B cell (primary cell): ENCODE results near the gene SPATA32. TPM values are rescaled to one million over a fixed set of nuclear protein-coding genes. Genes with fewer than 3 reads are reported as not detected.

Source experiments
- ATAC-seq: fragments of 200-7000 bp; cut with Tn5 transposase; one replicate; pipeline ENCODE4 v1.10.0; 2021; ENCODE audit warnings: low read depth, mild to moderate bottlenecking, moderate number of reproducible peaks, moderate library complexity
- CTCF ChIA-PET: fragments of 350-600 bp; sonication (Branson Sonifier 250); formaldehyde crosslinking; loops from one replicate; lab custom pipeline; 2021; ENCODE audit warnings: antibody characterized with exemption, inconsistent platforms; lab: Charles Lee
- POLR2A ChIA-PET: fragments of 350-600 bp; sonication (Branson Sonifier 250); formaldehyde crosslinking; loops from one replicate; lab custom pipeline; 2021; ENCODE audit warnings: antibody characterized with exemption; lab: Charles Lee
- DNase-seq: peaks from one replicate; pipeline ENCODE4 v3.0.0; 2013
- H2AFZ ChIP-seq: 2 replicates; pipeline ENCODE4 v1.6.1; 2012; ENCODE audit warnings: mild to moderate bottlenecking, low read depth, low read length; ENCODE audit not compliant: insufficient read depth, poor library complexity, severe bottlenecking
- H3K27ac ChIP-seq, 2 donors: 1 replicate in 1 of 2; 2 replicates in 1 of 2; pipeline ENCODE4 v1.5.1; 2012 to 2013; ENCODE audit warnings: low read length in 2 of 2, mild to moderate bottlenecking in 2 of 2, moderate library complexity in 1 of 2
- H3K27me3 ChIP-seq, 4 experiments: fragments of 200-600 bp in 1 of 4; sonication (generic) in 1 of 4; replicated peaks in 1 of 4; 1 replicate in 2 of 4; 2 replicates in 2 of 4; pipeline versions ENCODE4 v1.6.1 to v1.7.0; 2013 to 2016; ENCODE audit warnings: low read length in 3 of 4, mild to moderate bottlenecking in 2 of 4, mixed read lengths in 1 of 4, moderate library complexity in 1 of 4; ENCODE audit not compliant: insufficient read depth in 4 of 4, control insufficient read depth in 3 of 4; ENCODE audit errors: control extremely low read depth in 1 of 4
- H3K36me3 ChIP-seq, 2 experiments: replicated peaks in 1 of 2; 1 replicate in 1 of 2; 2 replicates in 1 of 2; pipeline versions ENCODE4 v1.6.1 to v1.7.1; 2013; ENCODE audit warnings: low read length in 1 of 2; ENCODE audit not compliant: insufficient read depth in 2 of 2, control insufficient read depth in 1 of 2; ENCODE audit errors: control extremely low read depth in 1 of 2, extremely low read depth in 1 of 2
- H3K4me1 ChIP-seq, 2 donors: fragments of 200-600 bp in 1 of 2; sonication (generic) in 1 of 2; 1 replicate in 1 of 2; 2 replicates in 1 of 2; pipeline versions ENCODE4 v1.5.1 to v1.6.1; 2013 to 2017; ENCODE audit warnings: low read length in 2 of 2; ENCODE audit not compliant: control insufficient read depth in 2 of 2, insufficient read depth in 2 of 2
- H3K4me2 ChIP-seq: replicated peaks from 2 replicates; pipeline ENCODE3; 2012; ENCODE audit warnings: mild to moderate bottlenecking, low read depth, low read length; ENCODE audit not compliant: poor library complexity, severe bottlenecking
- H3K4me3 ChIP-seq, 5 experiments: fragments of 200-600 bp in 1 of 5; sonication (generic) in 1 of 5; 1 replicate in 3 of 5; 2 replicates in 2 of 5; pipeline versions ENCODE4 v1.5.1 to v1.7.0; 2011 to 2016; ENCODE audit warnings: low read length in 4 of 5, mild to moderate bottlenecking in 4 of 5, low read depth in 2 of 5, control low read depth in 1 of 5, moderate library complexity in 1 of 5; ENCODE audit not compliant: insufficient read depth in 1 of 5; ENCODE audit errors: control extremely low read depth in 1 of 5, extremely low read depth in 1 of 5
- H3K79me2 ChIP-seq: fragments of 200-600 bp; sonication (generic); one replicate; pipeline ENCODE4 v1.6.0; 2016; ENCODE audit warnings: low read length; ENCODE audit not compliant: control insufficient read depth, insufficient read depth
- H3K9ac ChIP-seq: fragments of 200-600 bp; sonication (generic); 2 replicates; pipeline ENCODE4 v1.6.1; 2017; ENCODE audit warnings: mild to moderate bottlenecking, low read length, moderate library complexity
- H3K9me3 ChIP-seq, 3 donors: one replicate each; pipeline versions ENCODE4 v1.6.1 to v1.7.1; 2013; ENCODE audit warnings: low read length in 2 of 3; ENCODE audit not compliant: control insufficient read depth in 2 of 3, insufficient read depth in 1 of 3; ENCODE audit errors: control extremely low read depth in 1 of 3
- H4K20me1 ChIP-seq: 2 replicates; pipeline ENCODE4 v1.6.0; 2012; ENCODE audit warnings: mild to moderate bottlenecking, low read length; ENCODE audit not compliant: insufficient read depth, control insufficient read depth, poor library complexity, severe bottlenecking
- H3K27ac Mint-ChIP-seq: one replicate; pipeline ENCODE4 v1.8.0; 2021; ENCODE audit warnings: mixed read lengths
- H3K27me3 Mint-ChIP-seq: one replicate; pipeline ENCODE4 v1.8.0; 2021; ENCODE audit warnings: mixed read lengths
- H3K4me1 Mint-ChIP-seq: one replicate; pipeline ENCODE4 v1.8.0; 2021; ENCODE audit warnings: mixed read lengths
- H3K4me3 Mint-ChIP-seq: one replicate; pipeline ENCODE4 v1.8.0; 2021; ENCODE audit warnings: mixed read lengths
- H3K9me3 Mint-ChIP-seq: one replicate; pipeline ENCODE4 v1.8.0; 2022; ENCODE audit warnings: mixed read lengths; ENCODE audit not compliant: insufficient read depth
- EZH2 ChIP-seq: IDR thresholded peaks from 2 replicates; pipeline ENCODE4 v1.6.1; 2012; ENCODE audit warnings: borderline replicate concordance, low read depth, mild to moderate bottlenecking, moderate library complexity, low read length; ENCODE audit not compliant: insufficient read depth, poor library complexity, severe bottlenecking
- WGBS: methylation state at CpG from one replicate; pipeline ENCODE4 v1.1.5; 2013; ENCODE audit warnings: missing lambda C conversion rate; ENCODE audit not compliant: insufficient coverage; 5-methylcytosine and 5-hydroxymethylcytosine counted together
- intact Hi-C: fragments of 100-400 bp; cut with micrococcal nuclease; formaldehyde crosslinking; loops from one replicate; pipeline ENCODE4 v1.10.0; 2022
- polyA plus RNA-seq: library from polyadenylated mRNA; depleted of rRNA; stranded (reverse); fragments of >200 nt; gene quantifications from 2 replicates; pipeline ENCODE4 v1.2.3, GENCODE V29; 2012
- total RNA-seq, 2 donors: library from RNA; stranded (reverse); fragments of 120-200 nt in 1 of 2; gene quantifications; 1 replicate in 1 of 2; 2 replicates in 1 of 2; pipeline versions ENCODE4 v1.2.3 to v1.2.4, GENCODE V29; 2013 to 2022
- TF ChIP-seq, protein P1 (sequence below): fragments of 200-600 bp; IDR thresholded peaks from one replicate; pipeline ENCODE4 v1.8.0; 2022; ENCODE audit warnings: antibody characterized with exemption, mild to moderate bottlenecking

SPATA32 gene
- total and polyA plus RNA-seq, 2 donors (not counting 1 experiment from before 2014, with no cell fraction given) = 0.12 to 0.52 TPM

DNA sequence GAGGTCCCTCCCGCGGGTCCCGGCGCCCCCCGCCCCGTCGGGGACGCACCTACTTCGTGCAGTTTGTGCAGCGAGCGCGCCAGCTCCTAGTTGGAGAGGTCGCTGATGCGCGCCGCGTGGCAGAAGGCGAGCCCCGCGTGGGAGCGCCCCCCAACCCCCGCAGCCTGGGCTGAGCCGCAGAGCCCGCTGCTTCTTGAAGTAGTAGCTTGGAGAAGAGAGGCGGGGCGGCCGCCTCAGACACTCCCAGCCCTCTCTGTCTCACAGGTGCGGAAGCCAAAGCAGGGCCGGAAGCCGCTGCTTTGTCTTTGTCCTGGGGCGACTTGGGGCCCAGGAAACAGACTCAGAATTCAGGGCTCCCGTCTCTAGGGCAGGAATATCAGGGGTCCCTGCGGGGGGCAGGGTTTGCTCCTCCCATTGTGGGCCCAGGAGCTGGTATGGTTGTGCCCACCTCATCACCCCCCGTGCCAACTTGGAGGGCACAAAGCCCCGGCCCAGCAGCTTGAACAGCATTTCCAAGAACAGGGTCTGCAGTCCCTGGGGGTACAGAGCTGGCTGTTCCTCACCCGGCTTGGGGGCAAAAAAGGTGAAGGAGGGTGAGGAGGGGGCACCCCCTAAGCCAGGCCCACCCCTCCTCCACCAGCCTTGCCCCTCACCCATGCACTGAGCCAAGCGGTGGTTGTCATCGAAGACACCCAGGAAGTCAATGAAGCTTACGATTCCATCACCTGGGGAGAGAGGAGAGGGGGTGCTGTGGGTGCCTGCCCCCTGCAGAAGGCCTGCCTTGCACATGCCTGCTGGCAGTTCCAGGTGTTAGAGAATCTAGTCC is 13.5 kb downstream of the SPATA32 start:
- intact Hi-C loops = loop anchor here (2.0 kb wide), 1 partner anchor 14 kb away; no protein-coding TSS in a partner anchor
- peak overlapping the region; percentile 96 for H3K27ac Mint-ChIP-seq
- H4K20me1 ChIP-seq = peaks cover 40% of the 10 kb centered on the region

More for the DNA sequence above, 13.5 kb downstream of the SPATA32 start:
- peak overlapping the region; percentile 86 for H3K4me2 ChIP-seq
- peaks cover 20 to 22% of the 10 kb centered on the region in 2 donors for H3K4me1 ChIP-seq
- Mint-ChIP-seq H3K4me1 (peaks cover 33% of the 10 kb centered on the region), H3K4me3 (peak overlapping the region; percentile 92), H3K27me3 (no peaks in the 10 kb centered on the region), H3K9me3 (no peaks in the 10 kb centered on the region)
- H3K79me2 ChIP-seq = peaks cover 17% of the 10 kb centered on the region
- H3K27me3 ChIP-seq = no peaks in the 10 kb centered on the region
- CTCF ChIA-PET = interaction anchor here (0.7 to 24.6 kb wide), 13 partner anchors 13 to 137 kb away, joined by 3 to 737 read pairs (median 5); partner anchors contain the start of genes ACBD4, FMNL1 and HEXIM1
- peaks cover 0 to 58% of the 10 kb centered on the region in 2 experiments for H3K36me3 ChIP-seq
- H3K9me3 ChIP-seq = no peaks in the 10 kb centered on the region
- WGBS = under 1% methylated on average over 34 of the region's 39 CpGs
- peak; percentile 90 for DNase-seq
- H3K9ac ChIP-seq = peak overlapping the region; percentile 89
- TF ChIP-seq EZH2 = no peak
- TF ChIP-seq, protein P1, sequence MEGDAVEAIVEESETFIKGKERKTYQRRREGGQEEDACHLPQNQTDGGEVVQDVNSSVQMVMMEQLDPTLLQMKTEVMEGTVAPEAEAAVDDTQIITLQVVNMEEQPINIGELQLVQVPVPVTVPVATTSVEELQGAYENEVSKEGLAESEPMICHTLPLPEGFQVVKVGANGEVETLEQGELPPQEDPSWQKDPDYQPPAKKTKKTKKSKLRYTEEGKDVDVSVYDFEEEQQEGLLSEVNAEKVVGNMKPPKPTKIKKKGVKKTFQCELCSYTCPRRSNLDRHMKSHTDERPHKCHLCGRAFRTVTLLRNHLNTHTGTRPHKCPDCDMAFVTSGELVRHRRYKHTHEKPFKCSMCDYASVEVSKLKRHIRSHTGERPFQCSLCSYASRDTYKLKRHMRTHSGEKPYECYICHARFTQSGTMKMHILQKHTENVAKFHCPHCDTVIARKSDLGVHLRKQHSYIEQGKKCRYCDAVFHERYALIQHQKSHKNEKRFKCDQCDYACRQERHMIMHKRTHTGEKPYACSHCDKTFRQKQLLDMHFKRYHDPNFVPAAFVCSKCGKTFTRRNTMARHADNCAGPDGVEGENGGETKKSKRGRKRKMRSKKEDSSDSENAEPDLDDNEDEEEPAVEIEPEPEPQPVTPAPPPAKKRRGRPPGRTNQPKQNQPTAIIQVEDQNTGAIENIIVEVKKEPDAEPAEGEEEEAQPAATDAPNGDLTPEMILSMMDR = no peak
- peak overlapping the region; percentile 75 for H2AFZ ChIP-seq
- POLR2A ChIA-PET = interaction anchor here (0.8 to 4.6 kb wide), 16 partner anchors 13 to 152 kb away, joined by 3 to 39 read pairs (median 4); partner anchors contain the start of genes FMNL1, HEXIM1, MAP3K14 and SPATA32
- peak overlapping the region; percentile 2 to 81 (median 78) for H3K4me3 ChIP-seq
- peak overlapping the region; percentile 82 to 92 for H3K27ac ChIP-seq
- peak; percentile 58 for ATAC-seq
